HepG2 (cell line): Measurements from ENCODE around the gene SRCAP. TPM values are rescaled to one million over a fixed set of nuclear protein-coding genes. Genes with fewer than 3 reads are reported as not detected.
A peak's percentile ranks its signal among the peaks of the same experiment; 100 is the strongest.

Source experiments
- CREB1 ChIP-seq, 2 experiments: fragments of 450-650 bp in 1 of 2; IDR thresholded peaks; 2 replicates each; pipeline ENCODE4 v1.6.1; 2016 to 2017; ENCODE audit warnings: control low read depth in 1 of 2, mild to moderate bottlenecking in 1 of 2, missing compliant biosample characterization in 1 of 2, missing genetic modification characterization in 1 of 2
- GRHL1 ChIP-seq: sonication (generic); formaldehyde crosslinking; conservative IDR thresholded peaks from 2 replicates; pipeline ENCODE4 v1.8.0; 2022; ENCODE audit warnings: missing genetic modification reagents
- HNF1A ChIP-seq, 2 experiments: sonication (generic) in 1 of 2; formaldehyde crosslinking in 1 of 2; IDR thresholded peaks; 2 replicates each; pipeline versions ENCODE4 v1.4.0 to v1.6.1; 2016 to 2020; ENCODE audit warnings: borderline replicate concordance in 1 of 2, low read depth in 1 of 2, mild to moderate bottlenecking in 1 of 2, missing genetic modification reagents in 1 of 2
- HNF4G ChIP-seq, 2 experiments: sonication (generic) in 1 of 2; formaldehyde crosslinking in 1 of 2; IDR thresholded peaks; 2 replicates each; pipeline versions ENCODE4 v1.4.0 to v1.6.1; 2011 to 2020; ENCODE audit warnings: borderline replicate concordance in 2 of 2, low read depth in 2 of 2, mild to moderate bottlenecking in 2 of 2, low read length in 1 of 2, missing genetic modification reagents in 1 of 2, moderate library complexity in 1 of 2
- IRF2 ChIP-seq: IDR thresholded peaks from 2 replicates; pipeline ENCODE4 v1.6.1; 2018; ENCODE audit warnings: missing genetic modification reagents, missing compliant biosample characterization
- MTA1 ChIP-seq: sonication (generic); formaldehyde crosslinking; IDR thresholded peaks from 2 replicates; pipeline ENCODE4 v1.4.0; 2020; ENCODE audit warnings: missing genetic modification reagents, mild to moderate bottlenecking, borderline replicate concordance
- ZBTB10 ChIP-seq: sonication (generic); formaldehyde crosslinking; IDR thresholded peaks from 2 replicates; pipeline ENCODE4 v1.4.0; 2020; ENCODE audit warnings: missing genetic modification reagents, borderline replicate concordance
- ZNF281 ChIP-seq: sonication (generic); formaldehyde crosslinking; IDR thresholded peaks from 2 replicates; pipeline ENCODE4 v1.4.0; 2020; ENCODE audit warnings: missing genetic modification reagents, borderline replicate concordance
- ZNF350 ChIP-seq: sonication (generic); formaldehyde crosslinking; IDR thresholded peaks from 2 replicates; pipeline ENCODE4 v1.4.0; 2020; ENCODE audit warnings: mild to moderate bottlenecking, low read depth, missing genetic modification reagents, borderline replicate concordance
- ZXDC ChIP-seq: sonication (generic); formaldehyde crosslinking; IDR thresholded peaks from 2 replicates; pipeline ENCODE4 v1.5.0; 2020; ENCODE audit warnings: mild to moderate bottlenecking, missing genetic modification reagents
- polyA plus RNA-seq, 8 experiments: library from polyadenylated mRNA; depleted of rRNA in 3 of 8; stranded (reverse) in 7 of 8; unstranded in 1 of 8; fragments of >200 nt; fragmentation: Illumina TruSeq in 4 of 8; extraction: Trizol in 4 of 8; gene quantifications; 2 replicates each; pipeline versions ENCODE4 v1.2.1 to v1.2.3, GENCODE V29; 2011 to 2016; ENCODE audit warnings: low read depth in 4 of 8, missing spikeins in 1 of 8, mixed read lengths in 1 of 8; ENCODE audit not compliant: insufficient read depth in 1 of 8
- total RNA-seq, 5 experiments: library from RNA; depleted of rRNA; stranded (reverse); fragments of >200 nt; fragmentation: Illumina TruSeq; extraction: Trizol; gene quantifications; 2 replicates each; pipeline ENCODE4 v1.2.3, GENCODE V29; 2016; ENCODE audit warnings: low read depth in 1 of 5

The SRCAP gene
- total and polyA plus RNA-seq, 2 of the 13 experiments (the other 11 are each of a cell fraction or from before 2014, with no cell fraction given): 4.9 to 9.0 TPM

GRCh38 chr16:30748634-30749445 is 49.9 kb downstream of the SRCAP start (continued):
- TF ChIP-seq MTA1 (CRISPR knock-in tag): 0 out of 2 replicates have a peak, but pooled peaks have one; percentile 43
- no peak for TF ChIP-seq ZNF350
- peak; percentile 26; the same call in 1 of the 2 replicates for TF ChIP-seq CREB1 (IDR thresholded peaks at IDR 0.05)
- no peak for TF ChIP-seq CREB1 (CRISPR knock-in tag; IDR thresholded peaks at IDR 0.05)
- TF ChIP-seq ZBTB10 (CRISPR knock-in tag): no peak
- TF ChIP-seq ZNF281 (CRISPR knock-in tag): no peak
- no peak for TF ChIP-seq HNF1A (IDR thresholded peaks at IDR 0.05; ENCODE audit: low read depth)
- no peak for TF ChIP-seq HNF1A (CRISPR knock-in tag; IDR thresholded peaks at IDR 0.05; ENCODE audit: borderline replicate concordance)
- TF ChIP-seq HNF4G (IDR thresholded peaks at IDR 0.05; ENCODE audit: borderline replicate concordance, low read depth, low read length): no peak
- TF ChIP-seq HNF4G (CRISPR knock-in tag; IDR thresholded peaks at IDR 0.05; ENCODE audit: borderline replicate concordance, low read depth): no peak
- TF ChIP-seq ZXDC (CRISPR knock-in tag): no peak
- no peak for TF ChIP-seq IRF2 (CRISPR knock-in tag)
- TF ChIP-seq GRHL1 (CRISPR knock-in tag): no peak
